ENCODE measurements around the gene CD4.

The CD4 gene

GRCh38 chr12:6827437-6827911 is 38.1 kb downstream of the CD4 start:
- peak; percentile 73 for DNase-seq
- peak overlapping the region; percentile 39 for H3K4me3 Mint-ChIP-seq
- no peak overlapping the region for H3K27ac Mint-ChIP-seq
- H3K27me3 Mint-ChIP-seq, result peaks cover 98% of the 10 kb centered on the region
- H3K4me1 Mint-ChIP-seq, result peaks cover 25% of the 10 kb centered on the region
- H3K36me3 Mint-ChIP-seq, result no peaks in the 10 kb centered on the region
- no peaks in the 10 kb centered on the region for H3K9me3 Mint-ChIP-seq
- CTCF ChIA-PET, result interaction anchor here (1.1 to 7.8 kb wide), 5 partner anchors 11 to 75 kb away, joined by 3 to 91 read pairs (median 4); partner anchors contain the start of gene MLF2

GRCh38 chr12:6827982-6828780 is 38.9 kb downstream of the CD4 start, which contains the start of gene P3H3:
Gene P3H3 (plus strand): TSS chr12:6828407. CDS start chr12:6828441, 34 bp downstream.
- Mint-ChIP-seq H3K4me3 (peak within 1 kb of the TSS; percentile 71), H3K36me3 (no peaks in the 10 kb centered on the region), H3K27ac (no peak within 1 kb of the TSS), H3K4me1 (peaks cover 25% of the 10 kb centered on the region), H3K9me3 (no peaks in the 10 kb centered on the region), H3K27me3 (peaks cover 91% of the 10 kb centered on the region)
- DNase-seq, result no peak
- CTCF ChIA-PET, result interaction anchor here (0.8 to 1.7 kb wide), 10 partner anchors 9 to 75 kb away, joined by 3 to 7 read pairs (median 4); partner anchors contain the start of genes MLF2 and SPSB2

DNA sequence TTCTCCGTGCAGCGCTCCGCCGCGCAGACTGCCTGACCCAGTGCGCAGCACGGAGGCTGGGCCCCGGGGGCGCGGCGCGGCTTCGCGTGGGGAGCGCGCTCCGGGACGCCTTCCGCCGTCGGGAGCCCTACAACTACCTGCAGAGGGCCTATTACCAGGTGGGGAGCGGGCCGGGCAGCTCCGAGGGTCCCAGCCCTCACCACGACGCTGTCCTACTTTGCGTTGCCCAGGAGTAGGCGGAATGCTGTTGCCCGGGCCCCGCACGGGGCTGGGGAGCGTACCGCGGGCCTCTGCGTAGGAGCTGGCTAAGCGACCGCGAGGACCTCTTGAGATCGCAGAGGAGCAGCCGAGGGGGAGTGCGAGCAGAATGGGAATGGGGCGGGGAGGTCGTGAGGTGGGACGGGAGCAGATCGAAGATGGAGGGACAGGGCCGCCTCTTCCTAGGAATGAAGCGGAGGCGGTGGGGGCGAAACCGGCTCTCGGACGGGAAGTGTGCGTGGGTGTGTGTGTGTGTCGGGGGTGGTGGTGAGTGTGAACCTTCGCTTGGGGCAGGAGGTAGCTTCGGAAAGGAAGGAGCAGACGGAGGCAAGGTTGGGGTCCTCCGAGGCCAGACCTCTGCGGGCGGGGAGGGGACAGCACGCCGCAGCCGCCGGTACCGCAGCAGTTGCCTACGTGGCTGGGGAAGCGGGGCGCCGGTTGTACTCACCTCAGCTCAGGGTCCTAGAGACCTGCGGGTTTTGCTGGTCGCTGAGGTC is 39.6 kb downstream of the CD4 start:
- Mint-ChIP-seq H3K36me3 (no peaks in the 10 kb centered on the region), H3K27ac (no peak overlapping the region), H3K4me3 (peak overlapping the region; percentile 71), H3K27me3 (peaks cover 90% of the 10 kb centered on the region), H3K4me1 (peaks cover 25% of the 10 kb centered on the region), H3K9me3 (no peaks in the 10 kb centered on the region)
- peak; percentile 45 for DNase-seq
- CTCF ChIA-PET, result interaction anchor here (0.8 to 1.7 kb wide), 10 partner anchors 8 to 207 kb away, joined by 3 to 7 read pairs (median 4); partner anchors contain the start of genes MLF2 and SPSB2

GRCh38 chr12:6829536-6830220 is 40.4 kb downstream of the CD4 start:
- no peak for DNase-seq
- Mint-ChIP-seq H3K4me3 (peak overlapping the region; percentile 71), H3K36me3 (no peaks in the 10 kb centered on the region), H3K4me1 (peaks cover 25% of the 10 kb centered on the region), H3K27me3 (peaks cover 83% of the 10 kb centered on the region), H3K27ac (no peak overlapping the region), H3K9me3 (no peaks in the 10 kb centered on the region)
- CTCF ChIA-PET, result interaction anchor here (1.0 to 1.5 kb wide), 5 partner anchors 10 to 208 kb away, joined by 3 to 7 read pairs (median 5); no protein-coding TSS in a partner anchor

DNA sequence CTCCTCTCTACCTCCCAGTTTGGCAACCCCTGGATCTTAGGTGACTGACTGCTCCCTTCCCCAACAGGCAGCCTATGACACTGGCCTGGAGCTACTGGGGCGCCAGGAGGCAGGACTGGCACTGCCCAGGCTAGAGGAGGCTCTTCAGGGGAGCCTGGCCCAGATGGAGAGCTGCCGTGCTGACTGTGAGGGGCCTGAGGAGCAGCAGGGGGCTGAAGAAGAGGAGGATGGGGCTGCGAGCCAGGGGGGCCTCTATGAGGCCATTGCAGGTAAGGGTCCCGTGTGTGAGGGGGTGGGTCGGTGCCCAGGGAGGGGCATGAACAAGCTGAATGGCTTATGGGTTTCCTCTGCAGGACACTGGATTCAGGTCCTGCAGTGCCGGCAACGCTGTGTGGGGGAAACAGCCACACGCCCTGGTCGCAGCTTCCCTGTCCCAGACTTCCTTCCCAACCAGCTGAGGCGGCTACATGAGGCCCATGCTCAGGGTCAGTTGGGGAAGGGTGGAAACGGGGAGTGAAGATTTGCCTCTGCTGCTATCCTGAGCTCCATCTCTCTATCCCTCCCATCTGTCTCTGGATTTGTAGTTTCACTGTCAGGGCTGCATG is 41.1 kb downstream of the CD4 start:
- H3K27ac Mint-ChIP-seq, result no peak overlapping the region
- H3K27me3 Mint-ChIP-seq, result peaks cover 76% of the 10 kb centered on the region
- no peak overlapping the region for H3K4me3 Mint-ChIP-seq
- no peaks in the 10 kb centered on the region for H3K9me3 Mint-ChIP-seq
- H3K4me1 Mint-ChIP-seq, result peaks cover 23% of the 10 kb centered on the region
- CTCF ChIA-PET, result interaction anchor here (0.8 to 1.4 kb wide), 4 partner anchors 39 to 76 kb away, joined by 3 to 5 read pairs (median 3); no protein-coding TSS in a partner anchor
- H3K36me3 Mint-ChIP-seq, result no peaks in the 10 kb centered on the region
- no peak for DNase-seq

- peaks cover 21% of the 10 kb centered on the region for H3K4me1 Mint-ChIP-seq
- CTCF ChIA-PET, result interaction anchor here (0.6 to 1.1 kb wide), 4 partner anchors 15 to 54 kb away, joined by 3 read pairs; no protein-coding TSS in a partner anchor
- H3K27me3 Mint-ChIP-seq, result peaks cover 70% of the 10 kb centered on the region
- no peaks in the 10 kb centered on the region for H3K36me3 Mint-ChIP-seq
- H3K4me3 Mint-ChIP-seq, result no peak overlapping the region
- DNase-seq, result no peak
- no peaks in the 10 kb centered on the region for H3K9me3 Mint-ChIP-seq
- no peak overlapping the region for H3K27ac Mint-ChIP-seq
Observed at GRCh38 chr12:6830999-6831398, 41.7 kb downstream of the CD4 start.

DNA sequence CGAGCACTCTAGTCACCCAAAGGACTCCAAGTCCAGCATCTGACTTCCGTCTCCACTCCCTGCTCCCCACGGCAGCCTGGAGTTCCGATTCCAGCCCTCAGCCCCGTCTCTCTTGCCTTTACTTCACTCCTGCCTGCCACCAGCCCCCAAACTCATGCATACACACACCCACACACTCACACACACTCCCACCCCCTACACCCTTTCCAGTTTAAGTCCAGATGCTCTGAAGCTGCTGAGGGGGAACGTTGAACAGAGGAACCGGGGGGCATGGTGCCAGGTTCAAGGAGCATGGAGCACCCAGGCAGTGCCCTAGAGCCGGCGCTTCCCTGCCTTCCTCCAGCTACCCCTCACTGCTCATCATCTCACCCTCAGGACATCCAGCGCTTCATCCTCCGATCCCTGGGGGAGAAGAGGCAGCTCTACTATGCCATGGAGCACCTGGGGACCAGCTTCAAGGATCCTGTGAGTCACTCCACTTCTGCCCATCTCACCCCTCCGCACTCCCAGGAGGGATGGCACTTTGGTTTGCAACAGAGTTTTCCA is 42.2 kb downstream of the CD4 start:
- Mint-ChIP-seq H3K36me3 (no peaks in the 10 kb centered on the region), H3K27me3 (peaks cover 64% of the 10 kb centered on the region), H3K9me3 (no peaks in the 10 kb centered on the region), H3K4me1 (peaks cover 21% of the 10 kb centered on the region), H3K4me3 (no peak overlapping the region), H3K27ac (no peak overlapping the region)
- DNase-seq, result no peak
- CTCF ChIA-PET, result interaction anchor here (0.6 to 1.9 kb wide), 4 partner anchors 15 to 78 kb away, joined by 3 to 5 read pairs (median 3); partner anchors contain the start of gene MLF2

DNA sequence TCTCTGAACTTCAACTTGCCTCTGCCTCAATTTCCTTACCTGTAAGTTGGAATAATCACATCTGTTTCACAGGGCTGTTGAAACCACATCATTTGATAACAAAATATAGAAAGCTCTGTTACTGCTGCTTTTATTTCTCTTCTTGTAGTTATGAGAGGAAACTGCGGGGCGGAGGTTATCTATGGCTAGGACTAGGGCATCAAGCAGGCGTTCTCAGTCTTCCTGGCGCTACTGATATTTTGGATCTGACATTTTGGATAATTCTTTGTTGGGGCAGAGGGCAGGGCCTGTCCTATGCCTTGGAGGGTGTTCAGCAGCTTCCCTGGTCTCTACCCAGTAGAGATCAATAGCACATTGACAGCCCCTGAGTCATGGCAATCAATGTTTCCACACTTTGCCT is 42.8 kb downstream of the CD4 start:
- CTCF ChIA-PET, result interaction anchor here (1.0 to 1.9 kb wide), 2 partner anchors 40 to 79 kb away, joined by 3 to 5 read pairs; partner anchors contain the start of gene MLF2
- no peak for DNase-seq
- H3K27me3 Mint-ChIP-seq, result peaks cover 61% of the 10 kb centered on the region

GRCh38 chr12:6833189-6833890 is 44.0 kb downstream of the CD4 start:
- DNase-seq, result no peak
- no peaks in the 10 kb centered on the region for H3K36me3 Mint-ChIP-seq
- CTCF ChIA-PET, result interaction anchor here (1.7 to 4.4 kb wide), 6 partner anchors 10 to 212 kb away, joined by 5 to 30 read pairs (median 6); partner anchors contain the start of genes MLF2 and SPSB2

More for the DNA sequence above, 42.8 kb downstream of the CD4 start:
- Mint-ChIP-seq H3K4me3 (no peak overlapping the region), H3K4me1 (peaks cover 20% of the 10 kb centered on the region), H3K27ac (no peak overlapping the region), H3K36me3 (no peaks in the 10 kb centered on the region), H3K9me3 (no peaks in the 10 kb centered on the region)

DNA sequence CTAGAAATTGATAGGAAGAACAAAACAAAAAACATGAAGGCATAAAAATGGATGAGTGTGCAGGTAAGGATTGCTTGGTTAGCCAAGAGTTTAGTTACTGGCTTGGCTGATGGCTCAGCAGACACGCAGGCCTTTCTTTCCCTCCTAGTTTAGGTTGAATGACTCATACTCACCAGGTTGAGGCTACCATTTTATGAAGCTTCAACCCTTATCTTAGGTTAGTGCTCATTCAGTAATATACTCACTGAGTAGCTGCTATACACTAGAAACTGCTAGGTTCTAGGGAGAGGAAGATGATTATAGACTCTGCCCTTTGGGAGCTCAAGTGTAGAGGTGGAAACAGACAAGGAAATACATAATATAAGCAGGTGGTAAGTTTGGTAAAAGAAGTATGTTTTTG is 44.9 kb downstream of the CD4 start:
- no peaks in the 10 kb centered on the region for H3K9me3 Mint-ChIP-seq
- CTCF ChIA-PET, result interaction anchor here (1.0 to 4.4 kb wide), 12 partner anchors 9 to 263 kb away, joined by 3 to 38 read pairs (median 6); partner anchors contain the start of genes CDCA3, MLF2, SPSB2 and USP5
- H3K27me3 Mint-ChIP-seq, result peaks cover 48% of the 10 kb centered on the region
- no peak for DNase-seq
- peaks cover 6% of the 10 kb centered on the region for H3K4me1 Mint-ChIP-seq
- no peaks in the 10 kb centered on the region for H3K36me3 Mint-ChIP-seq
- H3K27ac Mint-ChIP-seq, result no peak overlapping the region
- no peak overlapping the region for H3K4me3 Mint-ChIP-seq

More at GRCh38 chr12:6833189-6833890, 44.0 kb downstream of the CD4 start:
- Mint-ChIP-seq H3K9me3 (no peaks in the 10 kb centered on the region), H3K4me1 (peaks cover 12% of the 10 kb centered on the region), H3K4me3 (no peak overlapping the region), H3K27ac (no peak overlapping the region), H3K27me3 (peaks cover 50% of the 10 kb centered on the region)

GRCh38 chr12:6834873-6835272 is 45.5 kb downstream of the CD4 start:
- CTCF ChIA-PET, result interaction anchor here (1.0 to 4.4 kb wide), 13 partner anchors 9 to 264 kb away, joined by 3 to 38 read pairs (median 5); partner anchors contain the start of genes CDCA3, MLF2, SPSB2 and USP5
- no peak for DNase-seq
- Mint-ChIP-seq H3K4me1 (peaks cover 4% of the 10 kb centered on the region), H3K9me3 (no peaks in the 10 kb centered on the region), H3K36me3 (no peaks in the 10 kb centered on the region), H3K27me3 (peaks cover 44% of the 10 kb centered on the region), H3K27ac (no peak overlapping the region), H3K4me3 (no peak overlapping the region)

- no peak for DNase-seq
- peaks cover 29% of the 10 kb centered on the region for H3K27me3 Mint-ChIP-seq
- peaks cover 4% of the 10 kb centered on the region for H3K4me1 Mint-ChIP-seq
- no peaks in the 10 kb centered on the region for H3K36me3 Mint-ChIP-seq
- H3K4me3 Mint-ChIP-seq, result no peak overlapping the region
- no peak overlapping the region for H3K27ac Mint-ChIP-seq
- no peaks in the 10 kb centered on the region for H3K9me3 Mint-ChIP-seq
- CTCF ChIA-PET, result interaction anchor here (1.4 to 4.4 kb wide), 5 partner anchors 7 to 83 kb away, joined by 4 to 38 read pairs (median 6); partner anchors contain the start of genes CDCA3, MLF2, P3H3 and USP5
Observed at GRCh38 chr12:6836851-6837250, 47.5 kb downstream of the CD4 start.

Data from activated naive CD4-positive, alpha-beta T cell treated with anti-CD3 and anti-CD28 coated beads, Interleukin-2, amount 10 ng/mL, durations not matched to agents 7 days and 5 days (primary cell).